ENCODE data around the gene TRAPPC3. TPM values are rescaled to one million over a fixed set of nuclear protein-coding genes. Genes with fewer than 3 reads are reported as not detected.

TRAPPC3 gene
- polyA plus RNA-seq, 1 donor (not counting 4 experiments of a cell fraction or from before 2014, with no cell fraction given): 173 TPM

GRCh38 chr1:36132029-36132428 lies 17.3 kb downstream of the TRAPPC3 start:
- TF ChIP-seq EZH2 (IDR thresholded peaks at IDR 0.05; ENCODE audit: low read length): no peak
- TF ChIP-seq CTCF (optimal IDR thresholded peaks at IDR 0.05 in 1 of 3, IDR thresholded peaks at IDR 0.05 in 1 of 3, conservative IDR thresholded peaks at IDR 0.05 in 1 of 3; ENCODE audit: extremely low read depth in 1 of 3, insufficient read depth in 2 of 3, low read length in 3 of 3): no peak
- H3K27me3 ChIP-seq (ENCODE audit: control insufficient read depth, extremely low read depth, insufficient read depth, low read length): no peaks in the 10 kb centered on the region
- no peak overlapping the region for H3K27ac ChIP-seq (ENCODE audit: control insufficient read depth, insufficient read depth, low read length)
- peaks cover 44% of the 10 kb centered on the region for H3K4me1 ChIP-seq (ENCODE audit: control insufficient read depth, extremely low read depth, insufficient read depth, low read length)
- DNase-seq (ENCODE audit: low read depth, low spot score): no peak
- H3K9ac ChIP-seq (ENCODE audit: control insufficient read depth, extremely low read depth, insufficient read depth, low read length): no peak overlapping the region
- dilution Hi-C loops (cut with MboI; ENCODE audit: extremely low pct_ligation_motif_present, low sequenced_read_pairs): no loop called here
- H3K9me3 ChIP-seq (ENCODE audit: control insufficient read depth, low read depth, low read length): no peaks in the 10 kb centered on the region
- FAIRE-seq: no peak
- no peak overlapping the region for H2AFZ ChIP-seq (ENCODE audit: control insufficient read depth, low read length)
- H3K4me2 ChIP-seq (ENCODE audit: control insufficient read depth, extremely low read depth, insufficient read depth, low read depth, low read length): no peak overlapping the region
- H3K79me2 ChIP-seq (ENCODE audit: control insufficient read depth, insufficient read depth, low read length): no peaks in the 10 kb centered on the region
- peaks cover 3 to 11% of the 10 kb centered on the region in 2 experiments for H3K36me3 ChIP-seq (ENCODE audit: control insufficient read depth in 2 of 2, extremely low read depth in 1 of 2, insufficient read depth in 2 of 2, low read length in 2 of 2)
- H3K9me1 ChIP-seq (ENCODE audit: control insufficient read depth, extremely low read depth, insufficient read depth, low read length): no peaks in the 10 kb centered on the region
- no peaks in the 10 kb centered on the region for H4K20me1 ChIP-seq (ENCODE audit: control insufficient read depth, extremely low read depth, insufficient read depth, low read length)
- no peak overlapping the region for H3K4me3 ChIP-seq (ENCODE audit: control insufficient read depth in 2 of 3, extremely low read depth in 1 of 3, insufficient read depth in 2 of 3, low read depth in 1 of 3, low read length in 3 of 3)

GRCh38 chr1:36128905-36129206 lies 20.4 kb downstream of the TRAPPC3 start:
- Histone ChIP-seq H3K27me3 (ENCODE audit: control insufficient read depth, extremely low read depth, insufficient read depth, low read length) (peaks cover 17% of the 10 kb centered on the region), H2AFZ (ENCODE audit: control insufficient read depth, low read length) (no peak overlapping the region), H3K9ac (ENCODE audit: control insufficient read depth, extremely low read depth, insufficient read depth, low read length) (no peak overlapping the region), H3K79me2 (ENCODE audit: control insufficient read depth, insufficient read depth, low read length) (no peaks in the 10 kb centered on the region), H3K4me3 (ENCODE audit: control insufficient read depth in 2 of 3, extremely low read depth in 1 of 3, insufficient read depth in 2 of 3, low read depth in 1 of 3, low read length in 3 of 3) (no peak overlapping the region), H4K20me1 (ENCODE audit: control insufficient read depth, extremely low read depth, insufficient read depth, low read length) (no peaks in the 10 kb centered on the region), H3K9me1 (ENCODE audit: control insufficient read depth, extremely low read depth, insufficient read depth, low read length) (no peaks in the 10 kb centered on the region), H3K36me3 (ENCODE audit: control insufficient read depth in 2 of 2, extremely low read depth in 1 of 2, insufficient read depth in 2 of 2, low read length in 2 of 2) (no peaks in the 10 kb centered on the region), H3K4me1 (ENCODE audit: control insufficient read depth, extremely low read depth, insufficient read depth, low read length) (peaks cover 17% of the 10 kb centered on the region), H3K27ac (ENCODE audit: control insufficient read depth, insufficient read depth, low read length) (no peak overlapping the region), H3K4me2 (ENCODE audit: control insufficient read depth, extremely low read depth, insufficient read depth, low read depth, low read length) (no peak overlapping the region), H3K9me3 (ENCODE audit: control insufficient read depth, low read depth, low read length) (no peaks in the 10 kb centered on the region)
- dilution Hi-C loops (cut with MboI; ENCODE audit: extremely low pct_ligation_motif_present, low sequenced_read_pairs): no loop called here
- DNase-seq (ENCODE audit: low read depth, low spot score): no peak
- TF ChIP-seq CTCF (optimal IDR thresholded peaks at IDR 0.05 in 1 of 3, IDR thresholded peaks at IDR 0.05 in 1 of 3, conservative IDR thresholded peaks at IDR 0.05 in 1 of 3; ENCODE audit: extremely low read depth in 1 of 3, insufficient read depth in 2 of 3, low read length in 3 of 3) (no peak), EZH2 (IDR thresholded peaks at IDR 0.05; ENCODE audit: low read length) (no peak)
- no peak for FAIRE-seq

Data from keratinocyte (primary cell).